Esophagus squamous epithelium (tissue), 5 donors: Measurements from ENCODE around the gene RSPH1. TPM values are rescaled to one million over a fixed set of nuclear protein-coding genes. Genes with fewer than 3 reads are reported as not detected.
A peak's percentile ranks its signal among the peaks of the same experiment; 100 is the strongest.

Source experiments
- DNase-seq: peaks from one replicate; lab custom pipeline; 2025; lab: John Stamatoyannopoulos, UW
- H3K27ac ChIP-seq, 4 donors: fragments of 200-600 bp; sonication (generic); one replicate each; pipeline ENCODE4 v1.5.1; 2016 to 2019; ENCODE audit warnings: mild to moderate bottlenecking in 1 of 4
- H3K27me3 ChIP-seq, 4 donors: fragments of 200-600 bp; sonication (generic); 1 replicate in 3 of 4; 2 replicates in 1 of 4; pipeline versions ENCODE4 v1.5.1 to v1.6.0; 2017 to 2021; ENCODE audit warnings: antibody characterized with exemption in 1 of 4
- H3K36me3 ChIP-seq, 3 donors: fragments of 200-600 bp; sonication (generic); one replicate each; pipeline ENCODE4 v1.5.1; 2016 to 2019
- H3K4me1 ChIP-seq, 3 donors: fragments of 200-600 bp; sonication (generic); one replicate each; pipeline ENCODE4 v1.5.1; 2017 to 2019
- H3K4me3 ChIP-seq, 4 donors: fragments of 200-600 bp; sonication (generic); 1 replicate in 3 of 4; 2 replicates in 1 of 4; pipeline ENCODE4 v1.5.1; 2016 to 2019; ENCODE audit warnings: mild to moderate bottlenecking in 2 of 4, moderate library complexity in 1 of 4
- H3K9me3 ChIP-seq, 3 donors: fragments of 200-600 bp; sonication (generic); one replicate each; pipeline ENCODE4 v1.5.1; 2016 to 2019
- CTCF ChIP-seq, 6 experiments: fragments of 450-650 bp in 4 of 6; fragments of 200-600 bp in 2 of 6; sonication (generic) in 2 of 6; IDR thresholded peaks; one replicate each; pipeline ENCODE4 v1.5.1; 2016 to 2019; ENCODE audit warnings: antibody characterized with exemption in 6 of 6, mild to moderate bottlenecking in 4 of 6, moderate library complexity in 4 of 6
- POLR2A ChIP-seq, 4 donors: fragments of 450-650 bp; IDR thresholded peaks; one replicate each; pipeline ENCODE4 v1.6.1; 2017; ENCODE audit warnings: antibody characterized with exemption in 4 of 4, mild to moderate bottlenecking in 4 of 4, moderate library complexity in 3 of 4
- WGBS, 2 donors: methylation state at CpG; one replicate each; pipeline ENCODE4 v1.1.5; 2018; 5-methylcytosine and 5-hydroxymethylcytosine counted together
- intact Hi-C: fragments of 100-400 bp; cut with DNase I; formaldehyde crosslinking; loops from one replicate; pipeline ENCODE4 v1.15.0; 2022
- total RNA-seq, 4 donors: library from RNA; depleted of rRNA; stranded (reverse); fragments of >200 nt; gene quantifications; one replicate each; pipeline ENCODE4 v1.1.0, GENCODE V29; 2016
- donor health status: DM: yes; HTN: yes; CAD: no.

The RSPH1 gene
- under 1 TPM in 1 of 4 donors, not detected in 3; 0.19 TPM for total RNA-seq

DNA sequence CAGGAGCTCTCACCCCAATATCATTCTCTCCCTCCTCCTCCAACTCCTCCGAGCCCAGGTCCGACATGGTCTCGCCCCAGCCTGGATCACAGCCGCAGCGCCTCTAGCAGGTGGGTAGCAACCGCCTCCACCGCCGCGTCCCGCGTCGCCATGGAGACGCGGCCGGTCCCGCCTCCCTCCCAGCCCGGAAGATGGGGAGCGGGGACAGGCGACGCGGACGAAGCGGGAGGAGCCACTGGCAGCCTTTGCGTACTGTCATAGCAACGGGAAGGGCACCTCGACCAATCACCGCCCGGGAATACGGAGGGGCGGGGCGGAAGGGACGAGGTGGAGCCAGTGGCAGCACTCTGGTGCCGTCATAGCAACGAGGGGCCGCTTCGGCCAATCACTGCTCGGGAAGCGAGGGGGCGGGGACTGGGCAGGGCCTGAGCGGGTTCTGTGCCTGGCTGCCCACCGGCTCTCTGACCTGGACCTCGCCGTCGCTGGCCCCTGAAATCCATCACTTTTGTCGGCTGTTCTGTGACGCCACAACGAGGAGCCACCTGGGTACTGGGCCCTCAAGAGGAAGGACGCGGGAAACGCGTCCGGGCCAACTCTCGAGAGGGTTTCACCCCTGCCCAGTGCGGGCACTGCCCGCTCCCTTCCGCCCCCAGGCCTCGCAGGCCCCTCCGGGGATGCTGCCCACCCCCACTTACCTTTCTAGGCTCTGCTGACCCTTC, at the start of gene RSPH1:
TSS of gene RSPH1 (minus strand) at position 105 of the 719 bp plus-strand sequence. CDS start at position 67, 38 bp downstream.
- no peaks in the 10 kb centered on the region for H3K9me3 ChIP-seq
- peaks cover 7 to 31% (median 10%) of the 10 kb centered on the region in 3 donors for H3K4me1 ChIP-seq
- H3K27ac ChIP-seq: peak within 1 kb of the TSS; percentile 86 to 93 (median 88)
- peak; percentile 93 for DNase-seq
- no peaks in the 10 kb centered on the region for H3K36me3 ChIP-seq
- TF ChIP-seq POLR2A (IDR thresholded peaks at IDR 0.05) (peak in 2 of 4 donors; percentile 66 to 86), CTCF (IDR thresholded peaks at IDR 0.05) (peak in 1 of 6 experiments; percentile 11)
- WGBS, 2 donors: 0% methylated on average over 1 to 31 of the region's 58 CpGs
- peak within 1 kb of the TSS; percentile 60 to 80 (median 72) for H3K4me3 ChIP-seq
- H3K27me3 ChIP-seq: no peaks in the 10 kb centered on the region
- intact Hi-C loops: no loop called here

DNA sequence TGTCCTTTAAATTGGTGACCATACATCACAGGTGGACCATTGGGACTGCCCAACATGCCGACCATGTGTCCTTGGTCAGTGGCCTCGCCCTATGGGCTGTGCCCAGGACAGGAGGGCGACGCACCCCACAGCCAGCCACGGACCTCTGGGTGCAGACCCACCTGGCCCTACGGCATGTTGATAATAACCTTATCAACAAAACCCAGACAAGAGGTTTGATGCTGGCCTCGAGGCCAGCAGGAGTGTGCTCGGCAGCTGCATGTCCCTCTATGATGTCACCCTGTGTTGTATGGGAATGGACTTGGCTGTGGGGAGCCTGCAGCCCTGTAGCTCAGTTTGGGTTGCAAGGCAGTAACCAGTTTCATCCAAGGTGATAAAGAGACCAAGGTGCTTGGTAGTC, 49.7 kb upstream of the RSPH1 start:
- Histone ChIP-seq H3K4me3 (no peak overlapping the region), H3K9me3 (no peaks in the 10 kb centered on the region), H3K4me1 (peaks cover 0 to 6% (median 0%) of the 10 kb centered on the region in 3 donors), H3K36me3 (peaks cover 4 to 89% (median 5%) of the 10 kb centered on the region in 3 donors), H3K27ac (no peak overlapping the region), H3K27me3 (no peaks in the 10 kb centered on the region)
- TF ChIP-seq CTCF (IDR thresholded peaks at IDR 0.05) (no peak), POLR2A (IDR thresholded peaks at IDR 0.05) (no peak)
- WGBS, 2 donors: 88% methylated on average over 4 of the region's 8 CpGs; no CpG with 5 or more reads in 1 of the 2 donors
- DNase-seq: no peak
- intact Hi-C loops: no loop called here

DNA sequence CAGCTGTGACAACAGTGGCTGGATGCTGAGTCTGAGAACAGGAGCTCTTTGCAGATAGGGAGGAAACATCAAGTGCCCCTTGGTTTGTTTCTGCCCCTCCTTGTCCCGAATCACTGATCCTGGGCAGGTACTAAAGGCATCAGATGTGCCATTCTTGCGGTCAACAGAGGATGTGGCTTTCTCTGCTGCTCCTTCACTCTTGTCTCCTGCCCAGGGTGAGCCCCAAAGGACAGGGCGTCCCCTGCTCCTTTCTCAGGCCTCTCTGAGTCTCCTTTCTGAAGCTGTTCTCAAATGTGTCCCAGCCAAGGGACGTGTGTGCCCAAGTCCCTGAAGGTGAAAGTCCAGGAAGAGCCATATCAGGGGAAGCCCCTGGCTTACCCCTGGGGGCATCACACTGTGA, 49.3 kb upstream of the RSPH1 start:
- WGBS, 2 donors: 89 to 100% methylated on average over 1 to 4 of the region's 4 CpGs

GRCh38 chr21:42544544-42544943, 48.5 kb upstream of the RSPH1 start:
- H3K27me3 ChIP-seq: no peaks in the 10 kb centered on the region
- 66 to 92% methylated on average over 4 to 7 of the region's 8 CpGs for WGBS, 2 donors
- intact Hi-C loops: no loop called here

More for the DNA sequence above, 49.3 kb upstream of the RSPH1 start:
- H3K4me3 ChIP-seq: no peak overlapping the region
- TF ChIP-seq POLR2A (IDR thresholded peaks at IDR 0.05) (no peak), CTCF (IDR thresholded peaks at IDR 0.05) (no peak)
- intact Hi-C loops: no loop called here
- no peaks in the 10 kb centered on the region for H3K9me3 ChIP-seq
- peaks cover 4 to 93% (median 5%) of the 10 kb centered on the region in 3 donors for H3K36me3 ChIP-seq
- no peak for DNase-seq
- peaks cover 0 to 1% (median 0%) of the 10 kb centered on the region in 3 donors for H3K4me1 ChIP-seq
- no peak overlapping the region for H3K27ac ChIP-seq
- no peaks in the 10 kb centered on the region for H3K27me3 ChIP-seq

More at GRCh38 chr21:42544544-42544943, 48.5 kb upstream of the RSPH1 start:
- peaks cover 4 to 100% (median 5%) of the 10 kb centered on the region in 3 donors for H3K36me3 ChIP-seq
- no peak overlapping the region for H3K27ac ChIP-seq
- DNase-seq: no peak
- H3K9me3 ChIP-seq: no peaks in the 10 kb centered on the region
- no peak overlapping the region for H3K4me3 ChIP-seq
- H3K4me1 ChIP-seq: no peaks in the 10 kb centered on the region
- TF ChIP-seq CTCF (IDR thresholded peaks at IDR 0.05) (no peak), POLR2A (IDR thresholded peaks at IDR 0.05) (no peak)
